ENCODE data around the gene ODAD4. TPM values are rescaled to one million over a fixed set of nuclear protein-coding genes. Genes with fewer than 3 reads are reported as not detected.

The ODAD4 gene
- total and polyA plus RNA-seq, 2 of the 4 experiments (the other 2 are of a cell fraction) = 0.38 to 0.54 TPM

- H2BK5ac ChIP-seq (ENCODE audit: low read depth, low read length, poor library complexity, severe bottlenecking) = no peak overlapping the region
- POLR2A ChIA-PET (ENCODE audit: unreplicated experiment) = no interaction called here
- no peak overlapping the region for H2AK5ac ChIP-seq (ENCODE audit: low read depth, low read length)
- H4K20me1 ChIP-seq (ENCODE audit: insufficient read depth, low read length) = no peaks in the 10 kb centered on the region
- H3K9me1 ChIP-seq (ENCODE audit: insufficient read depth, low read length) = no peaks in the 10 kb centered on the region
- no peak overlapping the region for H2AFZ ChIP-seq (replicated peaks; ENCODE audit: low read length, poor library complexity)
- no peak for TF ChIP-seq CTCF (conservative IDR thresholded peaks at IDR 0.05; ENCODE audit: low read depth, low read length)
- no peak for TF ChIP-seq USF2 (IDR thresholded peaks at IDR 0.05; ENCODE audit: low read depth, low read length)
- TF ChIP-seq CEBPB (IDR thresholded peaks at IDR 0.05; ENCODE audit: low read depth, low read length) = no peak
- TF ChIP-seq BHLHE40 (IDR thresholded peaks at IDR 0.05; ENCODE audit: low read depth, low read length) = no peak
- no peak for TF ChIP-seq RCOR1 (IDR thresholded peaks at IDR 0.05; ENCODE audit: insufficient replicate concordance, low read length)
- TF ChIP-seq RFX5 (IDR thresholded peaks at IDR 0.05; ENCODE audit: low read depth, low read length) = no peak
- H3K79me1 ChIP-seq (ENCODE audit: low read depth in 1 of 2, low read length in 2 of 2) = peaks cover 33 to 50% of the 10 kb centered on the region in 2 experiments
- no peak overlapping the region for H3K4me3 ChIP-seq (ENCODE audit: insufficient read depth, low read depth, low read length)
- no peak overlapping the region for H2BK120ac ChIP-seq (ENCODE audit: low read depth, low read length)
- WGBS, 2 experiments (ENCODE audit: extremely low coverage in 2 of 2, insufficient read length in 1 of 2) = no CpG with 5 or more reads among the region's 2 CpGs
- no peak overlapping the region for H4K5ac ChIP-seq (ENCODE audit: low read depth, low read length)
- ATAC-seq (ENCODE audit: low read depth) (no peak), DNase-seq (no peak)
- H2BK20ac ChIP-seq (ENCODE audit: low read depth, low read length) = no peak overlapping the region
- BruUV-seq (replicated peaks) = no TSS peak
- H3K4me2 ChIP-seq (ENCODE audit: low read depth, low read length) = no peak overlapping the region
- no peak overlapping the region for H2AK9ac ChIP-seq (replicated peaks; ENCODE audit: low read depth, low read length, poor library complexity)
- H3K9ac ChIP-seq (ENCODE audit: low read depth, low read length) = no peak overlapping the region
- H3K27ac ChIP-seq (ENCODE audit: insufficient read depth, low read length) = no peak overlapping the region
- no peak overlapping the region for H4K91ac ChIP-seq (ENCODE audit: insufficient read depth, low read depth, low read length)
- H3K4ac ChIP-seq (ENCODE audit: low read depth, low read length) = no peak overlapping the region
- H3K18ac ChIP-seq (ENCODE audit: low read depth, low read length) = no peak overlapping the region
- intact Hi-C loops (cut with micrococcal nuclease) = no loop called here
- no peak overlapping the region for H4K8ac ChIP-seq (ENCODE audit: low read depth in 2 of 2, low read length in 2 of 2)
- peaks cover 58% of the 10 kb centered on the region for H3K36me3 ChIP-seq (ENCODE audit: control insufficient read depth, insufficient read depth, low read length)
- in situ Hi-C loops (cut with MboI; ENCODE audit: low sequenced_read_pairs) = no loop called here
- H3K27me3 ChIP-seq (ENCODE audit: control insufficient read depth, insufficient read depth, low read length) = no peaks in the 10 kb centered on the region
- H2BK15ac ChIP-seq (ENCODE audit: low read depth, low read length) = no peak overlapping the region
- H3K4me1 ChIP-seq (ENCODE audit: control insufficient read depth, insufficient read depth, low read length) = peaks cover 2% of the 10 kb centered on the region; the same call in 1 of the 2 replicates
- no peak overlapping the region for H3K14ac ChIP-seq (replicated peaks; ENCODE audit: low read depth, low read length)
- dilution Hi-C loops (cut with HindIII; ENCODE audit: low sequenced_read_pairs, unreplicated experiment) = no loop called here
- no peak overlapping the region for H3K23ac ChIP-seq (ENCODE audit: low read depth, low read length)
- H3K56ac ChIP-seq (ENCODE audit: extremely low read depth, insufficient read depth, low read length) = no peak overlapping the region
- CTCF ChIA-PET = interaction anchor here (0.6 kb wide), 1 partner anchor 46 kb away, joined by 4 read pairs; no protein-coding TSS in a partner anchor
- no peaks in the 10 kb centered on the region for H3K9me3 ChIP-seq (ENCODE audit: control insufficient read depth, insufficient read depth, low read length)
These were observed 58.0 kb downstream of the ODAD4 start for GRCh38 chr17:41988418-41988817.
